GM19043 (cell line): ENCODE data around the gene IFNL3.

Source experiments
- ATAC-seq: cut with Tn5 transposase; IDR thresholded peaks from one replicate; pipeline ENCODE4 v1.9.1; 2021; ENCODE audit warnings: low read depth; ENCODE audit not compliant: unreplicated experiment

The IFNL3 gene

DNA sequence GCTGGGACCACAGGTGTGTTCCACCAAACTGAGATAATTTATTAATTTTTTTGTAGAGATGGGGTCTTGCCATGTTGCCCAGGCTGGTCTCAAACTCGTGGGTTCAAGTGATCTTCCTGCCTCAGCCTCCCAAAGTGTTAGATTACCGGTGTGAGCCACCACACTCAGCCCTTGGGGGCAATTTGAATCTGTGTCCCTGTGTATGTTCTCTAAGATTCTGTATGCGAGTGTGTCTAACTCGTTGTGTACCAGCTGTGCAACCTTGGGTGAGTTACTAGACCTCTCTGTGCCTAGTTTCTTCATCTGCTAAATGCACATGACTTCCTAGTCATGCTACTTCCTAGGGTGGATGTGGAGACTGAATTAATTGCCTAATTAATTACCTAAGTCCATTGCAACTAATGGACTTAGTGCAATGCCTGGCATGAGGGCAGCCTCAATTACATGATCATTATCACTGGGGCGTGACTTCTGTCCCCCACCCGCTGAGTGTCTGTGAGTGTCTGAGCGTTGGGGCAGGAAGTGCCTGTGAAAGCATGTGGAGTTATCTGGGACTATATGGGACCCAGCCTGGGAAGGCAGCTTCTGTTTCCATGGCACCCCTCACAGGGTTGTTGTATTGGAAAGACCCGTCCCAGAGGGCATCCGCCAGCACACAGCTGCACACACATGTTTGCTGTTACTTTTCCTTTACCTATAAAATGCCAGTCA is 49.8 kb downstream of the IFNL3 start:
- no peak for ATAC-seq

DNA sequence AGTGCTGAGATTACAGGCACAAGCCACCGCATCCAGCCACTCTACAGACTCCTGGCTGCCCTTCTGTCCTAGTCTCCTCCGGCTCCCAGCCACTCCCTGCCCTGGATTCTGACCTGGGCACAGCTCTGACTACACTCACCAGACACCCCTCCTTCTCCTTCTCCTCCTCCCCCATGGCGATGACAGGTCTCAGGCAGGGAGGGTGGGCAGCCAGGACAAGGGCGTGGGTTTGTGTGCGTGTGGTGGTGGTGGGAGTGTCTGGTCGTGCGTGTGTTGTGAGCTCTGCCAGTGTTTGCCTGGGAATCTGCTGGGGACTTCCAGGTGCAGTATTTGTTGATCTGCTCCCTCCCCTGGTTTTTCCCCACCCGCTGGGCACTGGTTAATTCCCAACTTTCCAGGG is 51.0 kb downstream of the IFNL3 start:
- ATAC-seq, result no peak
